Immature natural killer cell (primary cell): ENCODE results near the gene LPAR3. TPM values are rescaled to one million over a fixed set of nuclear protein-coding genes. Genes with fewer than 3 reads are reported as not detected.

ENCODE experiments used
- DNase-seq, 3 donors: peaks; one replicate each; pipeline ENCODE4 v3.0.0; 2022; ENCODE audit warnings: mixed read lengths in 1 of 3
- H3K27ac Mint-ChIP-seq, 6 donors: one replicate each; pipeline ENCODE4 v1.8.0; 2020; ENCODE audit warnings: mixed read lengths in 6 of 6, mild to moderate bottlenecking in 5 of 6, inconsistent platforms in 4 of 6, moderate library complexity in 3 of 6
- H3K27me3 Mint-ChIP-seq, 3 donors: one replicate each; pipeline ENCODE4 v1.8.0; 2020 to 2021; ENCODE audit warnings: low read depth in 3 of 3, mild to moderate bottlenecking in 3 of 3, mixed read lengths in 3 of 3, moderate library complexity in 3 of 3, inconsistent platforms in 1 of 3
- H3K36me3 Mint-ChIP-seq, 3 donors: one replicate each; pipeline ENCODE4 v1.8.0; 2020; ENCODE audit warnings: mixed read lengths in 3 of 3, inconsistent platforms in 2 of 3, mild to moderate bottlenecking in 2 of 3
- H3K4me1 Mint-ChIP-seq, 2 donors: one replicate each; pipeline ENCODE4 v1.8.0; 2020; ENCODE audit warnings: inconsistent platforms in 2 of 2, mild to moderate bottlenecking in 2 of 2, mixed read lengths in 2 of 2, moderate library complexity in 1 of 2
- H3K4me3 Mint-ChIP-seq, 5 donors: one replicate each; pipeline ENCODE4 v1.8.0; 2020; ENCODE audit warnings: mild to moderate bottlenecking in 5 of 5, mixed read lengths in 5 of 5, inconsistent platforms in 3 of 5, moderate library complexity in 3 of 5
- H3K9me3 Mint-ChIP-seq, 6 donors: one replicate each; pipeline ENCODE4 v1.8.0; 2020; ENCODE audit warnings: mild to moderate bottlenecking in 6 of 6, mixed read lengths in 6 of 6, inconsistent platforms in 4 of 6, moderate library complexity in 3 of 6
- polyA plus RNA-seq, 3 donors: library from polyadenylated mRNA; unstranded; fragments of 300-500 nt; fragmentation: Illumina TruSeq; gene quantifications; one replicate each; pipeline ENCODE4 v1.2.3, GENCODE V29; 2021

Gene LPAR3
- polyA plus RNA-seq, 3 donors from 2014 or later, result 0.30 TPM; not detected in 2

GRCh38 chr1:84810343-84810742 is 82.7 kb downstream of the LPAR3 start:
- DNase-seq, result no peak
- Mint-ChIP-seq H3K4me3 (no peak overlapping the region), H3K9me3 (no peaks in the 10 kb centered on the region), H3K4me1 (no peaks in the 10 kb centered on the region), H3K36me3 (no peaks in the 10 kb centered on the region), H3K27me3 (peaks cover 0 to 2% (median 0%) of the 10 kb centered on the region in 3 donors), H3K27ac (no peak overlapping the region)

- no peak for DNase-seq
- Mint-ChIP-seq H3K27ac (no peak overlapping the region), H3K36me3 (no peaks in the 10 kb centered on the region)
Measured at GRCh38 chr1:84809023-84809422, 84.0 kb downstream of the LPAR3 start.

GRCh38 chr1:84803604-84804003 is 89.4 kb downstream of the LPAR3 start:
- Mint-ChIP-seq H3K4me1 (no peaks in the 10 kb centered on the region), H3K36me3 (no peaks in the 10 kb centered on the region), H3K27me3 (peaks cover 0 to 7% (median 2%) of the 10 kb centered on the region in 3 donors), H3K9me3 (no peaks in the 10 kb centered on the region), H3K4me3 (no peak overlapping the region), H3K27ac (no peak overlapping the region)
- DNase-seq, result no peak

More at GRCh38 chr1:84809023-84809422, 84.0 kb downstream of the LPAR3 start:
- peaks cover 0 to 2% (median 0%) of the 10 kb centered on the region in 3 donors for H3K27me3 Mint-ChIP-seq
- H3K4me3 Mint-ChIP-seq, result no peak overlapping the region
- no peaks in the 10 kb centered on the region for H3K4me1 Mint-ChIP-seq
- H3K9me3 Mint-ChIP-seq, result no peaks in the 10 kb centered on the region

- Mint-ChIP-seq H3K27me3 (peaks cover under 1 to 8% (median 2%) of the 10 kb centered on the region in 3 donors), H3K4me3 (no peak overlapping the region), H3K9me3 (no peaks in the 10 kb centered on the region), H3K4me1 (no peaks in the 10 kb centered on the region), H3K27ac (no peak overlapping the region), H3K36me3 (no peaks in the 10 kb centered on the region)
- DNase-seq, result no peak
Measured at GRCh38 chr1:84802567-84803232, 90.3 kb downstream of the LPAR3 start.

GRCh38 chr1:84800090-84801073 is 92.6 kb downstream of the LPAR3 start:
- Mint-ChIP-seq H3K27me3 (peaks cover 1 to 15% (median 2%) of the 10 kb centered on the region in 3 donors), H3K4me1 (no peaks in the 10 kb centered on the region), H3K27ac (no peak overlapping the region), H3K4me3 (no peak overlapping the region), H3K9me3 (peaks cover 0 to 1% (median 0%) of the 10 kb centered on the region in 6 donors), H3K36me3 (no peaks in the 10 kb centered on the region)
- no peak for DNase-seq

- peaks cover 2 to 18% (median 3%) of the 10 kb centered on the region in 3 donors for H3K27me3 Mint-ChIP-seq
- H3K4me1 Mint-ChIP-seq, result no peaks in the 10 kb centered on the region
- no peak overlapping the region for H3K27ac Mint-ChIP-seq
- H3K4me3 Mint-ChIP-seq, result no peak overlapping the region
- H3K36me3 Mint-ChIP-seq, result peaks cover 0 to under 1% (median 0%) of the 10 kb centered on the region in 3 donors
- H3K9me3 Mint-ChIP-seq, result peaks cover 0 to 2% (median 0%) of the 10 kb centered on the region in 6 donors
- DNase-seq, result no peak
Measured at GRCh38 chr1:84797603-84798002, 95.4 kb downstream of the LPAR3 start.

- DNase-seq, result no peak
- Mint-ChIP-seq H3K27ac (no peak overlapping the region), H3K9me3 (peaks cover 0 to 10% (median 2%) of the 10 kb centered on the region in 6 donors), H3K4me1 (no peaks in the 10 kb centered on the region), H3K36me3 (peaks cover 0 to 6% (median 0%) of the 10 kb centered on the region in 3 donors), H3K4me3 (no peak overlapping the region), H3K27me3 (peaks cover 2 to 18% (median 10%) of the 10 kb centered on the region in 3 donors)
Measured at GRCh38 chr1:84795966-84796600, 96.9 kb downstream of the LPAR3 start.

- peaks cover 0 to 11% (median 10%) of the 10 kb centered on the region in 3 donors for H3K27me3 Mint-ChIP-seq
- no peak overlapping the region for H3K4me3 Mint-ChIP-seq
- H3K9me3 Mint-ChIP-seq, result peaks cover 0 to 10% (median 2%) of the 10 kb centered on the region in 6 donors
Measured at GRCh38 chr1:84795213-84795612, 97.8 kb downstream of the LPAR3 start.

GRCh38 chr1:84792421-84792820 is 100.6 kb downstream of the LPAR3 start:
- DNase-seq, result no peak
- Mint-ChIP-seq H3K4me3 (no peak overlapping the region), H3K27ac (no peak overlapping the region), H3K9me3 (peaks cover 0 to 10% (median 2%) of the 10 kb centered on the region in 6 donors), H3K36me3 (peaks cover 0 to 6% (median 0%) of the 10 kb centered on the region in 3 donors), H3K27me3 (peaks cover 1 to 11% (median 8%) of the 10 kb centered on the region in 3 donors), H3K4me1 (no peaks in the 10 kb centered on the region)

More at GRCh38 chr1:84795213-84795612, 97.8 kb downstream of the LPAR3 start:
- H3K36me3 Mint-ChIP-seq, result peaks cover 0 to 6% (median 0%) of the 10 kb centered on the region in 3 donors
- H3K27ac Mint-ChIP-seq, result no peak overlapping the region
- H3K4me1 Mint-ChIP-seq, result no peaks in the 10 kb centered on the region
- DNase-seq, result no peak

- no peak overlapping the region for H3K4me3 Mint-ChIP-seq
- H3K36me3 Mint-ChIP-seq, result peaks cover 0 to 6% (median 0%) of the 10 kb centered on the region in 3 donors
- DNase-seq, result no peak
- H3K4me1 Mint-ChIP-seq, result no peaks in the 10 kb centered on the region
- peaks cover 0 to 10% (median 2%) of the 10 kb centered on the region in 6 donors for H3K9me3 Mint-ChIP-seq
- no peak overlapping the region for H3K27ac Mint-ChIP-seq
- peaks cover 1 to 11% (median 3%) of the 10 kb centered on the region in 3 donors for H3K27me3 Mint-ChIP-seq
Measured at GRCh38 chr1:84789014-84789413, 104.0 kb downstream of the LPAR3 start.

GRCh38 chr1:84785271-84786036 is 107.6 kb downstream of the LPAR3 start:
- H3K4me1 Mint-ChIP-seq, result peaks cover 5 to 19% of the 10 kb centered on the region in 2 donors
- H3K36me3 Mint-ChIP-seq, result no peaks in the 10 kb centered on the region
- no peak overlapping the region for H3K4me3 Mint-ChIP-seq
- H3K27me3 Mint-ChIP-seq, result peaks cover 3 to 6% (median 3%) of the 10 kb centered on the region in 3 donors
- no peaks in the 10 kb centered on the region for H3K9me3 Mint-ChIP-seq
- no peak for DNase-seq
- no peak overlapping the region for H3K27ac Mint-ChIP-seq

- no peak overlapping the region for H3K27ac Mint-ChIP-seq
- H3K4me3 Mint-ChIP-seq, result no peak overlapping the region
- peaks cover 3 to 7% (median 4%) of the 10 kb centered on the region in 3 donors for H3K27me3 Mint-ChIP-seq
- no peak for DNase-seq
- no peaks in the 10 kb centered on the region for H3K36me3 Mint-ChIP-seq
- H3K9me3 Mint-ChIP-seq, result no peaks in the 10 kb centered on the region
- peaks cover 17 to 34% of the 10 kb centered on the region in 2 donors for H3K4me1 Mint-ChIP-seq
Measured at GRCh38 chr1:84782881-84783280, 110.1 kb downstream of the LPAR3 start.
